Activated T-cell treated with anti-CD3 and anti-CD28 coated beads for 1 hour (primary cell): ENCODE data around the gene GRAMD1B.

Source experiments
- DNase-seq: peaks from one replicate; pipeline ENCODE4 v3.0.0-alpha.2; 2020; ENCODE audit warnings: low read depth

The GRAMD1B gene

DNA sequence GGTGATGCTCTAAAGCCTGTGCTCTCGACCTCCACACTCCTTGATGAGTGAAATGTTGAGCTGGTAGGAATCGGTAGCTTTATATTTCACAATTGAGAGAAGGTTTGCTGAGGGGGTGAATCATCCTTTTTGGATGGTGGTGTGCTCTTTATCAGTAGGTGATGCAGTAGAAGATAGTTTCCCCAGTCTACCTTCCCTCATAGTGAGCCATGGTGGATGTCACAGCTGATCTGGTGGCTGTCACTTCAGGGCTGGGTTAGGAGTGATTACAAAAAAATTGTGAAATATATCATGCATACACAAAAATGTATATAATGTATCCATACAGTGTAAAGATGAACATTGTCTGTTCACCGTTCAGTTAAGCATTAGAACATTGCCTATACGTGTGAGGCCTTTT, 105.3 kb downstream of the GRAMD1B start:
- DNase-seq: no peak

DNA sequence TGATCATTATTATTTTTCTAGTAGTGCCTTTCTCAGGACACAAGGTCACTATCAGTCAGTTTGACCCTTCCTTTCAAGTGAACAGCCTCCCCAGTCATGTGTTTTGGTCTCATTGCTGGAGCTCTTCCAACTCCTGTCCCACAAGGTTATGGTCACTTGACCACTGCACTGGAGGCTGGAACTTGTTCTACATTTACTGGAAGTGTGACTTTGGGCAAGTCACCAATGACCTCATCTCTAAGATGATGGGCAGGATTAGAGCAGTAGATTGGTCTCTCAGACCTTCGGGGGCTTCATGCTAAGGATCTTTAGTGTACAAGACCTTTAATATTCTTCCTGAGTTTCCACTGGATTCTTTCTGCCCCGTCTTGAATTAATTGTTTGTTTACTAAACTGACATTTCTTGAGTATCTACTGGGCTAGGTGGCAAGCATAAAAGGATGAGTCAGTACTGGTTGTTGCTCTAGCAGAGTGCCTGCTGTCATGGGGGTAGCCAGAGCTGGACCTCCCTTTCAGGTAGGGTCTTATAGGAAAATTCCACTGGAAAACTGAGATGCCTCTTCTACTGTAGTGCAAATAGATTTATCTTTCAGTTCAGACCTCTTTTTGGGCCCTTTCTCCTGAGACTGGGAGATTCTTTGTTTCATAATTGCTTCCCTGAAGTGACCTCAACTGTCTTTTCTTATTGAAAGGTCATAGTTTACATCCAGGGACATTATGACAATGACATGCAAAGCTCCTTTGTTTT, 106.8 kb downstream of the GRAMD1B start:
- no peak for DNase-seq

DNA sequence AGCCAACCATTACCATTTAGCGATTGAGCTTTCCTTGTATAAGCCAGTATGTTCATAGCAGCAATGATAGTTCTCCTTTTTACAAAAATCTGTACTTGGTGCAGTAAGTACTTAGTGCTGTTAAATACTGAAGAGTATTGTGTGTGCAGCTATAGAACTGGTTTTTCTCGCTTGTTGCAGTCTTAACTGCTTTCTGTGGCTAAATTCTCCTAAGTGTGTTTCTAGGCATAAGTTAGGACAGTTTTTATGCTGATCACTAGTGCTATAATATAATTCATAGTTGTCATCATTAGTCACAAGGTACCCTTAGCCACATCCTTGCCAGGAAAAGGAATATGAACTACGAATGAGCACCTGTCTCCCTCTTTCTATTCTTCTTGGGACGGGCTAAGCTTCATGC, 107.7 kb downstream of the GRAMD1B start:
- no peak for DNase-seq

DNA sequence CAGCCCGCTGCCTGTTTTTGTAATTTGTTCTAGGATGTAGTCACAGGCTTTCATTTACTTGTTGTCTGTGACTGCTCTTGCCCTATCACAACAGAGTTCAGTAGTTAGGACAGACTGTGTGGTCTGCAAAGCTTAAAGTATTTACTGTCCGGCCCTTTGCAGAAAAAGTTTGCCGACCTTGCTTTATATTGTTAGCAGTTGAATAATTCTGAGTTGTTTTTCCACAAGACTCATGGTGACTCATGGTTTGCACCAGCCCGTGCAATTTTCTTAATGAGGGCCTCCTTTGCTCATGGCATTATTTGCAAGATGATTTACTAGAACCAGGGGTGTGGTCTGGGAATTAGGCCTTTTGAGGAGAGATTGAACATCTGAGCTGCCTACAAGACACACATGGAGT, 113.7 kb downstream of the GRAMD1B start:
- DNase-seq: no peak

DNA sequence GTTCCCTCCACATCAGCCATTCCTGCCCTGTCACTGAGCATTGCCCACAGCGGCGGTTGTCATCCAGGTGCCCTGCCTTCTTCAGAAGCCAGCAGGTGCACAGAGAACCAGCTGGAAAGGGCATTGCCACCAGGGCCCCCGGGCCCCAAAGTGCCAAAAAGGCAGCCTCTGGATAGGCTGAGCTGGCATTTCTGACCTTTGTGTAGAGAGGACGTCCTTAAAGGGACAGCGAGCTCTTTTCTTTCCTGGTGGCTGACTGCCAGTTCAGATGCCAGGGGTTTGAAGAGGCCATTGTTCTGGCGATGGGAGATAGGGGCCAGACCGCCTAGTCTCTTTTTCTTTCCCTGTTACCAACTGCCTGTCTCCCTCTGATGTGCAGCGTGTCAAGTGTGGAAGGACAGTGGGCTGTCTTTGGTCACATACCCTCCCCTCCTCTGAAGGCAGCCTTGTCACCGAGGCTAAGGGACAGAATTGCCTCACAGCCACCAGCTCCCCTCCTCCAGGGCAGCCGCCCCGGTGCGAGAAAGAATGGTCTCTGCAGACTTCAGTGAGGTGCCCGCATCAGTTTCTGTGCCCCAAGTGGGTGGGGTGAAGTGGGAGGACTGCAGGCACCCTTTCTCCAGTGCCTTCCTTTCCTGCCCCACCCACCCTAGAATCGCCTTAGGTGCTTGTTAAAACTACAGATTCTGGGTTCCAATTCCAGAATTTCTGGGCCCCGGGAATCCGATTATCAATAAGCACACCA, 114.7 kb downstream of the GRAMD1B start:
- DNase-seq: no peak

DNA sequence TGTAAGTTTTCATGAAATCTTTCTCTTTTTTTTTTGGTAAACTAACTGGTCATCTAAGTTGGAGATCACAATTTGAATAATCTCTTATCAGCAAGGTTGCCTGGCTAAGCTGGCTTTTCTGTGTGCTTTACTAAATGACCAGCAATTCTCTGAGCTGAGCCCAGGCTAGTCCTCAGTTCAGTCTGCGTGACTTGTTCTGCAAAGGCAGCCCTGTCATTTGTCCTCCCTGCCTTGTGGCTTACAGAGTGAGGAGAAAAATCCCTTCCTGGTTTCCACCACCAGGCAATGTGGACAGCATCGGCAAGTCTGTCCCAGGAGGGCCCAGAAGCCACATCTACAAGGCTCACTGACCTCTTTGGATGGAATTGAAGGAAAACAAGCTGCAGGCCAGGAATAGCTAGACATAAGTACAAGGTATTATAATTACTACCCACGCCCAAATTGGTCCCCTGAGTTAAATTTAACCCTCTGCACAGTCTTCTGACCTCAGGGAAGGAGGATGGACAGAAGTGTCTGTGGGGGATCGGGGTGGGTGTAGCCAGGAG, 115.7 kb downstream of the GRAMD1B start:
- no peak for DNase-seq

DNA sequence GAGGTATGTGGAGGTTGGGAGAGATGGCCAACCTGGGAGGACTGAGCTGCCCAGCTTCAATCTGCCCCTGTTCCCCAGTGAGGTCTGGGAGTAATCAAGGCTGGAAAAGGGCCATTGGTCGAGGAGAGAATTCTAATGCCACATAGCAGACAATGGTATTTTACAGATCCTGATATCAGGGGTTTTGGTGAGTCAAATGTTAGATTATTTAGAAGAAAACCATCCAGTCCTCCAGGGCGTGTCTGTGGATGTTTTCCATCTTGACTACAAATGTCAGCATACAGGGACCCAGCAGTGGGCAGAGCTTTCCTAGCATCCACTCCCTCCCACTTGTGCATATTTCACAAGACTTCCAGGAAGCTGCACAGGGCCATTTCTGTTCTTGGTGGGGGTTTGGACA, 116.4 kb downstream of the GRAMD1B start:
- DNase-seq: no peak

DNA sequence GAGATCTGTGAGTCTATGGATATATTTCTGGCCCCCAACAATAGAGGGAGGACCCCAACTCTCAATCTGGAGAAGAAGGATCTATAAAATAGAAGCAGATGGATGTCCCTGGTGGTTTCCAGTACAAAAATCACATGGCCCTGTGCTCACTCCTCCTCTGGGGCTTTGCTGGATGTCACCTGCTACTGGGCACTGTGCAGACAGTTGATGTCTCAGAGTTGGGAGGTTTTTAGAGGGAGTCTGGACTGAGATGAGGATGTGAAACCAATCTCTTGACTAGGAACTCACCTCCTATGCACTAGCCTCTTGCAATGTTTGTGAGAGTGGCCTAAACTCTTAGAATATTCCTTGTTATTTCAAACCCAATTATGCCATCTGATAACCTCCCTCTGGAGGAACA, 117.1 kb downstream of the GRAMD1B start:
- no peak for DNase-seq

DNA sequence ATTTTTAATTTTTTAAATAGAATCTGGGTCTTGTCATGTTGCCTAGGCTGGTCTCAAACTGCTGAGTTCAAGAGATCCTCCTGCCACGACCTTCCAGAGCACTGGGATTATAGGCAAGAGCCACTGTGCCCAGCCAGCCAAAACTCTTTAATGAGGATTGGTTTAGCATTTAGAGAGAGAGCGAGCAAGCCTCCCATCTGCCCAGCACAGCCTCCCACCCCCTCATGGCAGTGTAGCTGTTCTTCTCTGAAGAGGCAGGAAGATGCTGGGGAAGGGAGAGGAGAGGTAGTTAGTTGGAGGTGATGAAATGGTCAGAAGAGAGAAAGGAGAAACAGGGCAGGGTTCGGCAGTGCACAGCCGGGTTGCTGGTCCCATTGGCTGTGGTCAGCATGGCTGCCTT, 118.7 kb downstream of the GRAMD1B start:
- DNase-seq: no peak

DNA sequence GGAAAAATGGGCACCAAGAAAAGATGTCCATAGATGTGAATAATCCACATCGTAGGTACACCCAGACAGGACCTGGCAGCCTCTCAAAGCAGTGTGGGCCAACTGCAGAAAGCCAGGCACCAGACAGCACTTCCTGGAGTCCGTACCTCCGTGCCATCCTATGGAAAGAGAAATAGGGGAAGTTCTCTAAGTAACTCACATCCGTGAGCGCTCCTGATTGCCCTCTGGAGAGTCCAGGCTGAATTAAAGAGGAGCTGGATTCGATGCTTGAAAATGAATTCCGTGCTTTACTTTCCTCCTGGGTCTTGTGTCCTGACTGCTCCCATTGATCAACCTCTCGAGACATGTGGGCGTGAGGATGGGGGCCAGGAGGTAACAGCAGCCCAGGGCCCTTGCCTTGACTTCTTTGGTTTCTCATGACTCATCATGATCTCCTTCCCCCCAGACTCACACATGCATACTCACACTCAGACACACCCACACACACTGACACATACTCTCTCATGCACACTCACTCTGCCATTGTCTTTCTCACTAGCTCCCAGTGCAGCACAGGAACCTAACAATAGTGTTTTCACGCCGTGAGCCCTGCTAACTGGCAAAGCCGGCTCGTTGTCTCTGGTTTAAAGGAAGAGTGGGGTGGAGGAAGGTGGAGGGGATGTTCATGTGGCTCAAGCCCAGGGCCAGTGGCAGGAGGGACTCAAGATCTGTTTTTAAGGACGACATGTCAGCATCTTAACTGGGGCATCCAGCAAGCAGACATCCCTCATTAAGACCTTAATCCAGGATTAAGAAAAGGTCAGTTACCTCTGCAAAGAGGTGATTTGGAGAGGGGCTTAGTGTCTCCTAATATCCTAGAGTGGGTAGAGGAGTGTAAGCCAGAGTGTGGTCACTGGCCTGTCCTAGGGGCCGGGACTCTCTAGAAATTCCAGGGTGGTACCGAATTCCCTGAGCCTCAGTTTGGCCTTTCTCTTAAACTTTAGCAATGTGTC, 120.2 kb downstream of the GRAMD1B start:
- DNase-seq: no peak

DNA sequence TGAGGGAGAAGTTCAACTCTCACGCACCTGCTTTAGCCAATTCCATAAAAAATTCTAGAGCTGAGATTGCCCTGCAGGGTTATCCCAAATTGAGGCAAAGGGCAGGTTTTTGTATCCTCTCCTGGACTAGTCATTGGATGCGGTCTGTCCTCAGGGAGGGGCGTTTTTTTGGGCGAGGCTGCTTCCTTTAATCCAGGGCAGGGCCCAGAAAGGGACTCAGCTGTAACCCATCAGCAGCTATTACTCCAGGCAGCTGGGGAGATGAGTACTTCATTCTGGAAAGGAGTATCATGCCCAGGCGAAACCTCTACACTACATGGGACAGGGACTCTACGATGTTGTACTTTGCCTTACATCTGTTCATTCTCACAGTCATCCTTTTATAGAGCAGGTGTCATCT, 121.0 kb downstream of the GRAMD1B start:
- DNase-seq: no peak

DNA sequence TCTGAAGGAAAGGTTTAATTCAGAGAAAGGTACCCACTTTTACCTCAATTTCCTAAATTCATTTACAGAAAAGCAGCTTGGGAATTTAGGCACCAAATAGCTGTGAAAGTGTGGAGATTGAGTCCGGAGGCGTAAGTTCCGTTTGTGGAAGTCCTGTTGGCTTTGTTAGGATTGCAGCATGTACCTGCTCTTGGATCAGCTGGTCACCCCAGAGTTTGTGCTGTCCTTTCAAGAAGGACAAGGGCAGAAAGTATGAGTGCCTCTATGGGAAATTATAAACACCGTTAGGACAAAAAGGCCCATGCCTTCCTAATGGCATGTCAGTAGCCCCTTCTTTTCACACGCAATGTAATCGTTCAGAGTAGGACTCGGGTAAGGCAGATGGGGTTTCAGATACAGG, 126.6 kb downstream of the GRAMD1B start:
- DNase-seq: no peak

DNA sequence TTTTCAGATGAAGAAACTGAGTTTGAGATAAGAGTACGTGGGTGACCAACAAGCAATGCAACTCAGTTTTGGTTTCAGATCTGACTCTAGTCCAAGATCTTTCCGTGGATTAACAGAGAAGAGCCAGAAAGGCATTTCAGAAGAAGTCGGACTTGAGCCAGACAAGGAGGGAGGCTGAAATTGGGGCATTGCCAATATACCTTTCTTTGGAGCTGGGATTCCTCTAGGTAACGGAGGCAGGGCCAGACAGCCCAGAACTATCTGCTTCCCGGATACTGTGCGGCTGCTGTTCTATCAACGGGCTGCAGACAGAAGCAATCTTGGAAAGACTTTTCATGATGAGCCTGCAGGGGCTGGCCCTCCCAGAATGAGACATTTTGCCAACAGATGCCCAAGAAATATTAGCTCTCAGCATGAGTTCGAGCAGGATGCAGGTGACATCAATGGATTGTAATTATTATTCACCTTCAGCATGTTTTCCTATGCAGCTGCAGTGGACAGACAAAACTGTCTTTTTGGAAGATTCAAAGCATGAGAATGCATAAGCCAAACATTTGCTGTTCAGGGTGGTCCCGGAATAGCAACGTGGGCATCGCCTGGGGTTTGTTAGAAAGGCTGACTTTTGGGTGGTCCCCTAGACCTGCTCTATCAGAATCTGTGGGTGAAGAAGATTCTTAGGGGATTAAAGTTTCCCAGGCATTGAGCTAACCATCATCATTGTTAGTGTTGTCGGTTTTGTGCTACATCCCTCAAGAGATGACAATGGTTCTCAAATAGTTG, 128.7 kb downstream of the GRAMD1B start:
- DNase-seq: no peak

DNA sequence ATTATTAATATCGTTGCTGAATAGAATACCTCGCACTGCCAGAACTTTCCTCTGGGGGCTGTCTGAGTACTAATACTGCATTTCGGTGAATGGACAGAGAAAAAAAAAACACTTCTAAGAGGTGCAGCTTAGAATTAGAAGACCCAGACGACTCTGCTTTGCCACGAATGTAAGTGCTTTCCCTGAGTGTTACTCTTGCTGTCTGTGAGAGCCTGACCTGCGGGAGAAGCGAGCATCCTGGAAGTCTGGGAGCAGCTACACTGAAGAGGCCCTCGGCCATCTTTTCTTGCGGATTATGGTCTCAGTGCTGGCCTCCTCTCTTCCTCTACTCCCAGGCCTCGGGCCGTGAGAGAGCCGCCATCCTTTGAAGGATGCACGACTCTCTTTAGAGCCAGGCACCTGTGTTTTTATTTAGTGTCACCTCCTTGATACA, 129.5 kb downstream of the GRAMD1B start:
- DNase-seq: no peak

DNA sequence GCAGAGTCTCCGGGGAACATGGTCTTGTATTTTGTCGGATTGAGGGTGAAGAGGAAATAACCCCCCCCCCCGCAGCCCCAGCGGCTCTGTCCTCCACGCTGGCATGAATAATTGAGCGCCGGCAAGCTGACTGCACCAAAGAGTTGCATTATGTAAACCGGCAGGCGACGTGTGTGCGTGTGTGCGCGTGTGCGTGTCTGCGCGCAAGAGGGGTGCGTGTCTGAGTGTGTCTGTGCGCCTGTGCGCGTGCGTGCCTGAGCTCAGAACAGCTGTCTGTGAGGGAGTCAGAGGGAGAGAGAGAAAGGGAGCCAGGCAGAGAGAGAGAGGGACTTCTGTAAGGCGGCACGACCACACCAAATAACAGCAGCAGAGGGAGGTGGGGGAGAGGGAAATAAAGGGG, 129.9 kb downstream of the GRAMD1B start:
- no peak for DNase-seq

DNA sequence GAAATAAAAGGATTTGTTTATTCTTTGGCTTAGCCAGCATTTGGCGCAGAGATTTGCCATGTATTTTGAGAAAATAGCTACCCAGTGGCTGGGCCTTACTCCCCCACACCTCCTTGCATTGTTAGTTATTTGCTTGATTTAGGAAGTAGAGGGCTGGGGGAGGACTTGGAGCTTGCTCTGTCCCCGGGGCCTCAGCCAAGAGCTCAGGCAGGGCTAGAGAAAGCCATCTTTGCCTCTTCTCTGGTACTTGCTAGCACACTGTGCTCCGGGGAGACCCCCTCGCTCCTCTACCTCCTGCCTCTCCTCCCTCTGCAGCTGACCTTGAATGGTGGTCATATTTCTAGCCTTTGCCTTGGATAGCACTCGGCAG, 131.3 kb downstream of the GRAMD1B start:
- no peak for DNase-seq

DNA sequence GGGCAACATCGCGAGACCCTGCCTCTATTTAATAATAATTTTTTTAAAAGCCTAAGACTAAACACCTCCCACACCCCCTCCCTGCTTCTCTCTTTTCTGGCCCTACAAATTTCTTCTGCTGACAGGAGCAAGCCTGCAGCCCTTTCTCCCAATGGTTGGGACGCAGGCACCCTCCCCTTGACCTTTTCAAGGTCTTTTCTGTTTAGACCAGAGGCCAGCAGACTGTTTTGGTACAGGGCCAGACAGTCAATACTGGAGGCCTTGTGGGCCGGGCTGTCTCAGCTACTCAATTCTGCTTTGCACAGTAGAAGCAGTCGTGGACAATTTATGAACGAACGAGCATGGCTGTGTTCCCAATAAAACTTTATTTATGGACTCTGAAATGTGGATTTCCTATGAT, 132.1 kb downstream of the GRAMD1B start:
- no peak for DNase-seq

DNA sequence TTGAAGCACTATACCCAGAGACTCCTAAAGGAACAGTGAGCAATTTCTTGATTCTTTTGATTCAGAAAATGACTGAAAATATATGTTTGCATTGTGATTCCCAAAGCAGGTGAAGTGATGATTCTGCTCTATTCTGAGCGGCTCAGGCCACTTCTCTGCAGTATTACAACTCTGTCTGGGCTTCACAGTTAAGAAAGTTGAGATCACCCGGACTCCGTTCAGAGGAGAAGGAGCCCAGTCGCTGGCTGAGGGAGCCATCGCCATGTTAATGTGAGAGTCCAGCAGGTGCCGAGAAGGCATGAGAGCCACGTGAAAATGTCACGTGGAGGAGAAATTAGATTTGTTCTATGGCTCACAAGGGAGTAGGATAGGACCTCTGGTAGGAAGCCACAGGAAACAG, 132.8 kb downstream of the GRAMD1B start:
- DNase-seq: no peak

DNA sequence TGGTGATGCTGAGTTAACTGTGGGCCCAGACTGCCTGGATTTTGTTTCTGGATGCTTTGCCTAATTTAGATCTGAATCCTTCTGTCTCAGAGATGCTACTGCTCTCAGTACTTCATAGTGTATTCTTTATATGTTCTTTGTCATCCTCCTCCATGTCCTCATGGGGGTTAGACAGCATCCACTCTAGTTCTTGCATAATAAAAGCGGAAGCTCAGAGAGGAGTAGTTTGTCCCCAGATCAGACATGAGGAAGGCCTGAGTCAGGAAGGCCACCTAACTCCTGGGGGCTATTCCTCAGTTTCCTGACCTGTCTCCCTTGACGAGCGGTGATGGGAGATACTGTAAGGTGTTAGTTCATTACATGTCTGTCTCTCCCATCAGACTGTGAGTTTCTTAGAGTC, 134.2 kb downstream of the GRAMD1B start:
- no peak for DNase-seq

DNA sequence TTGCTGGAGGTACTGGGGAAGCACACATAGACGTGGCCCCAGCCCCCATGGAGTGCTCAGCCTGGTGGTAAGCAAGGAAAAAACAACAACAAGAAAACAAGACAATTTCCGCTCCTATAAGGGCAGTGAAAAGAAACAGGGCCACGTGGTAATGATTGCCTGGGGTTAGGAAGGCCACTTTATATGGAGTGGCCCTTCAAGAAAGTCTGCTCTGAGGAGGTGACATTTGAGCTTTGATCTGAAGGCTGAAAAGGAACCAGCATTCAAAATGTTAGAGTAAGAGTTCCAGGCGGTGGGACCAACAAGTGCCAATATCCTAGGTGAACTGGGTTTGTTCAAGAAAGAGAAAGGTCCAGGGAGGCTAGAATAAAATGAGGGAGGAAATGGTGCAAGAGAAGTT, 136.8 kb downstream of the GRAMD1B start:
- DNase-seq: no peak

DNA sequence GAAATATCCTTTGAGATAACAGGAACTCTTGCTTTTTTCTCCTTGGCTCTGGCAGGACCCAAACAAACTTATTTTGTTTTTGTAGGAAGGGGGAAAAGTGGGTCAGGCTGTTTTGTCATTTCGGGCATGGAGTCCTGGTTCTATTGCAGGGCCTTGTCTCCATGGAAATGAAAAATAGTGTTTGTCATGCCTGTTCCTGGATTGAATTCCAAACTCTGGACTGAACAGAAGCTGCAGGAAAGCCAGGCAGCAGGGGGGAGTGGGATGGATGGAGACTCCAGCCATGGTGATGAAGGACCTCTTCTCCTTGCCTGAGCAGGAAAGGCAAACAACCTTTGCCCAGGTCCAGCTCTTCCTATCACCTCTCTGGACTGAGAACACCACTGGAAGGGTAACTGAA, 137.4 kb downstream of the GRAMD1B start:
- DNase-seq: no peak
